GM18951 (cell line): ENCODE measurements around the gene PLK3.
A peak's percentile ranks its signal among the peaks of the same experiment; 100 is the strongest.
"Not testable (repeated sequence)": the region's sequence is repeated elsewhere in the genome, so short reads cannot be mapped to it uniquely, and the experiment has no call there.

Source experiments
- POLR2A ChIP-seq: IDR thresholded peaks from 4 replicates; pipeline ENCODE4 v1.6.1; 2011; ENCODE audit warnings: mild to moderate bottlenecking; ENCODE audit not compliant: insufficient read length, insufficient read depth; ENCODE audit errors: extremely low read depth
- in situ Hi-C: fragments of 300-500 bp; cut with MboI; formaldehyde crosslinking; loops from one replicate; pipeline ENCODE4 v1.12.0; 2022; ENCODE audit warnings: low sequenced_read_pairs, mixed read lengths, inconsistent platforms; ENCODE audit not compliant: unreplicated experiment

Gene PLK3

GRCh38 chr1:44799770-44800584, at the start of gene PLK3:
PLK3 (plus strand) TSS chr1:44800377; CDS start chr1:44800464, 87 bp downstream.
- TF ChIP-seq POLR2A = peak; percentile 98
- in situ Hi-C loops = loop anchor here (25.0 kb wide), 1 partner anchor 687 kb away; the partner anchor contains the start of gene TESK2

- in situ Hi-C loops = no loop called here
- no peak for TF ChIP-seq POLR2A
Measured at GRCh38 chr1:44757420-44757819, 42.8 kb upstream of the PLK3 start.

DNA sequence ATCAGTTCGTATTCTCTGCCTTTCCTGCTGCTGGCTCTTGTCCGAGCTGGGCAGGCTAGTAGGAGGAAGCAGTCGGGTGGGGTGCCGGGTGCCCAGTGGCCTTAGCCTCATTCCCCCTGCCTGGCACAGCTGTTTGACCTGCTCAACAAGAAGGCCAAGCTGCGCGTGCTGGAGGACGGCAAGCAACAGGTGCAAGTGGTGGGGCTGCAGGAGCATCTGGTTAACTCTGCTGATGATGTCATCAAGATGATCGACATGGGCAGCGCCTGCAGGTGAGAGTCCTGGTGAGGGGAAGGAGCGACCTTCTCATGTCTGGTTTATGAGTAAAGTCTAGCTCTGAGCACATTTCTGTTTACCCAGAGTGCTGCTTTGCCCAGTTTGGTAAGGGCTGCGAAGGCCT, 41.1 kb upstream of the PLK3 start:
- in situ Hi-C loops = no loop called here

DNA sequence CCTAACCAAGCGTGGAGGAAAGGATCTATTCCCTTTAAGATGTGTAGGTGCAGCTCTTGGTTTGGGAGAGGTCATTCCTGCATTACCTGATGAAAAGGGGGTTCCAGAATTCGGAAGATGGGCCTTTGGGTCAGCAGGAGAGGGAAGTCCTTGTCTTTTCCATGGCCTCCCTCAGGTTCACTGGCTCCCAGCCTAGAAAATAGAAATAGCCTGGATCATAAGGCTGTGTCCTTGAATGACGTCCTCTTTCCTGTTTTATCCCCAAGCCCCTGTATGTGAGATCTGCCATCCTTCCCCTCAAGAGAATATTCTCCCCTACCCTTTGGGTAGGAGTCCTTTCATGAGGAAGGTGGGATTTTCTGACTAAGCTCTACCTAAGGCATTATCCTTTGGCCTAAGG, 39.3 kb upstream of the PLK3 start:
- in situ Hi-C loops = no loop called here
- no peak for TF ChIP-seq POLR2A

More for the DNA sequence above, 41.1 kb upstream of the PLK3 start:
- no peak for TF ChIP-seq POLR2A

GRCh38 chr1:44766421-44766820, 33.8 kb upstream of the PLK3 start:
- in situ Hi-C loops = not testable (repeated sequence)

- in situ Hi-C loops = no loop called here
- peak; percentile 99 for TF ChIP-seq POLR2A
Measured at GRCh38 chr1:44775078-44775929, 24.9 kb upstream of the PLK3 start, which contains the start of gene RPS8. RPS8 (plus strand) TSS chr1:44775540; CDS start chr1:44775597, 57 bp downstream.

DNA sequence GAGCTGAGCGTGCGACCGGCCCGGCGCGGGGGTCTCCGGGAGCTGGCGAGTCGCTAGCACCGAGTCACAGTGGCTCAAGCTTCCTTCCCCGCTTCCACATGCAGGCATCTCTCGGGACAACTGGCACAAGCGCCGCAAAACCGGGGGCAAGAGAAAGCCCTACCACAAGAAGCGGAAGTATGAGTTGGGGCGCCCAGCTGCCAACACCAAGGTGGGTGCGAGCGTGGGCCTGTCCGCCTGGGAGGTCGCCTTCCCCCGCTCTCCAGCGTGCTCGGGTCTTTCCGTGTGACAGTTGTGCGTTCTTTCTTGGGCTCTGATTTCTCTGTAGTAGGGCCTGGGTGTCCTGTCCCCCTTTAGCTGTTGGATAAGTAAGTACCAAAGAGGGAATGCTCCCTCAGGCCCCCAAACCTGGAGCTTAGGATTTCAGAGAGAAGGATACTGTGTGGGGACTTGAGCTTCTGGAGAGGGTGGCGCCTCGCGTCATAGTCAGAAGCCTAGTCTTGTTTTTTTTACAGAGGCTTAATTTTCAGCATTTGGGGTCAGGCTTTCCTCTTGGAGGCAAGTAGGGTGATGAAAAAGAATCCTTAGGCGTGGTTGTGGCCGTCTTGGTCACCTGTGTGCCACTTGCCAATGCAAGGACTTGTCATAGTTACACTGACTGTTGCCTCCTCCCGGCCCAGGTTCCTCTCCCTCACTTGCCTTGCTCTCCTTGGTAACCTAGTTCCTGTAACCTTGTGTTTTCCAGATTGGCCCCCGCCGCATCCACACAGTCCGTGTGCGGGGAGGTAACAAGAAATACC, 24.0 kb upstream of the PLK3 start:
- in situ Hi-C loops = no loop called here

GRCh38 chr1:44776730-44777068, 23.5 kb upstream of the PLK3 start:
- in situ Hi-C loops = no loop called here
- no peak for TF ChIP-seq POLR2A

More for the DNA sequence above, 24.0 kb upstream of the PLK3 start:
- TF ChIP-seq POLR2A = no peak

DNA sequence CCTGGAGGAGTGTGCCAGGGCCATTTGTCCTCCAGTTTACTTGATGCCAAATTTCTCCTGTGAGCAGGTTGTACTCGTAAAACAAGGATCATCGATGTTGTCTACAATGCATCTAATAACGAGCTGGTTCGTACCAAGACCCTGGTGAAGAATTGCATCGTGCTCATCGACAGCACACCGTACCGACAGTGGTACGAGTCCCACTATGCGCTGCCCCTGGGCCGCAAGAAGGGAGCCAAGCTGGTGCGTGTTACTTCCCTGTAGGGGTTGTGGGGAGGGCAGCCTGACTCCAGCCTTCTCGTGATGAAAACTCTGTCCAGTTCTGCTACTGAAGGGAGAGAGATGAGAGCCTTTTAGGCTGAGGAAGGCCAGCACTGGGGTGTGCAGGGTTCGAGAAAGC, 22.6 kb upstream of the PLK3 start:
- in situ Hi-C loops = no loop called here
- no peak for TF ChIP-seq POLR2A

GRCh38 chr1:44777969-44778635, 22.1 kb upstream of the PLK3 start:
- no peak for TF ChIP-seq POLR2A

DNA sequence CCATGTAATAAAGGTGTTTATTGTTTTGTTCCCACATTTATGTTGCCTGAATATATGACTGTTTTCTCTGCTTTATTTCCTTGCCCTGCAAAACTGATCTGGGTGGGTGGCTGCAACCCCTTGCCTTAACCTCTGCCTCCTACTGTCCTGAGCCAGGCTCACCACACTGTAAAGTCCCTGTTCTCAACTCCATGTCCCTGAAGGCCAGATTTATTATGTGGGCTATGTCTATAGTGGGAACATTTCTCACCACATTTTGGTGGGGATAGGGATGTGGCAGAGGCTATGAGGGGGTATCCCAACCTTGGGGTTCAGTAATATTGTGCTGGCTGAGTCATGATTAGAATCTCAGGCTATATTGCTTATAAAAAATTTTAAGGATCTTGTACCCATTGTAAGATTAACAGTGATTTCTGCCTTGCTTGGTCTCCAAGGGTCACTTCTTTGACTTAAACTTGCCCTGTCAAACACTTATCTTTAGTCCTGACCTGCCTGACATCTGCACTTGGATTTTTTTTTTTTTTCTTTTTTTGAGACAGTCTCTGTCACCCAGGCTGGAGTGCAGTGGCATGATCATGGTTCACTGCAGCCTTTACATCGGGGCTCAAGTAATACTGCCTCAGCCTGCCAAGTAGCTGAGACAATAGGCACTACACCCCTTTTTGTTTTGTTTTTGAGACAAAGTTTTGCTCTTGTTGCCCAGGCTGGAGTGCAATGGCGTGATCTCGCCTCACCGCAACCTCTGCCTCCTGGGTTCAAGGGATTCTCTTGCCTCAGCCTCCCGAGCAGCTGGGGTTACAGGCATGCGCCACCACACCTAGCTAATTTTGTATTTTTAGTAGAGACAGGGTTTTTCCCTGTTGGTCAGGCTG, 21.2 kb upstream of the PLK3 start:
- TF ChIP-seq POLR2A = no peak
- in situ Hi-C loops = no loop called here

More at GRCh38 chr1:44777969-44778635, 22.1 kb upstream of the PLK3 start:
- in situ Hi-C loops = no loop called here

DNA sequence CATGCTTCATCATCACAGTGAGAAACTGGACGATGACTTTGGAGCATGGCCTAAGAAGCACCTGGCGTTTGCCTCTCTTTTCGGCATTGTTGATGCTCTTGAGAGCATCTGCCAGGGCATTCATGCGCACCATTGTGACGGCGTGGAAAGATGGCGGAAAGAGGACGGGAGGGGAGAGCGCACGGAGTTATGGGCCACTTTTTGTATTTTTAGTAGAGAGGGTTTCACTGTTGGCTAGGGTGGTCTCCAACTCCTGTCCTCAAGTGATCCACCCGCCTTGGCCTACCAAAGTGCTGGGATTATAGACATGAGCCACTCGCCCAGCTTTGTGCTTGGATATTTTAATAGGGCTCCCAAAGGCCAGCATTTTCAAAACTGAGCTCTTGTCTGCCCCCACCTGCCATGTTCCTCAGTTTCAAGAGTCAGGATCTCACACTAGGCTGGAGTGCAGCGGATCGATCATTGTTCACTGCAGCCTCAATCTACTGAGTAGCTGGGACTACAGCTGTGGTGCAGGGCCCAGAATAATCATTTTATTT, 19.5 kb upstream of the PLK3 start:
- in situ Hi-C loops = no loop called here
- peak; percentile 22 for TF ChIP-seq POLR2A

- no peak for TF ChIP-seq POLR2A
Measured at GRCh38 chr1:44783697-44784093, 16.5 kb upstream of the PLK3 start.

More at GRCh38 chr1:44783697-44784093, 16.5 kb upstream of the PLK3 start:
- in situ Hi-C loops = no loop called here
